AG08395 (cell line): ENCODE measurements around the gene CEL.
A peak's percentile ranks its signal among the peaks of the same experiment; 100 is the strongest.

Experiments
- DNase-seq: peaks from one replicate; pipeline ENCODE4 v3.0.0; 2012; ENCODE audit warnings: mixed read lengths, low spot score

CEL gene

GRCh38 chr9:133104718-133105460 is 43.1 kb downstream of the CEL start:
- DNase-seq, result no peak

- DNase-seq, result no peak
Measured at GRCh38 chr9:133105461-133105770, 43.6 kb downstream of the CEL start.

GRCh38 chr9:133106511-133107244 is 44.9 kb downstream of the CEL start:
- no peak for DNase-seq

GRCh38 chr9:133107245-133107722 is 45.5 kb downstream of the CEL start:
- no peak for DNase-seq

GRCh38 chr9:133107961-133108793 is 46.4 kb downstream of the CEL start:
- DNase-seq, result no peak

GRCh38 chr9:133108794-133109641 is 47.2 kb downstream of the CEL start:
- DNase-seq, result no peak

- no peak for DNase-seq
Measured at GRCh38 chr9:133109931-133110650, 48.3 kb downstream of the CEL start.

GRCh38 chr9:133111808-133112662 is 50.3 kb downstream of the CEL start:
- DNase-seq, result no peak

GRCh38 chr9:133112663-133113026 is 50.9 kb downstream of the CEL start:
- DNase-seq, result no peak

- peak; percentile 75 for DNase-seq
Measured at GRCh38 chr9:133113163-133113948, 51.6 kb downstream of the CEL start.

- peak; percentile 49 for DNase-seq
Measured at GRCh38 chr9:133113949-133114885, 52.4 kb downstream of the CEL start.

- no peak for DNase-seq
Measured at GRCh38 chr9:133114886-133115603, 53.3 kb downstream of the CEL start.

GRCh38 chr9:133115604-133116345 is 54.0 kb downstream of the CEL start:
- peak; percentile 81 for DNase-seq

GRCh38 chr9:133116346-133117231 is 54.8 kb downstream of the CEL start:
- no peak for DNase-seq

- DNase-seq, result peak; percentile 69
Measured at GRCh38 chr9:133117271-133118178, 55.7 kb downstream of the CEL start.
